CD4-positive, alpha-beta T cell treated with Interleukin-1 beta for 1 hour (primary cell): Measurements from ENCODE around the gene SMYD3.
"Not testable (repeated sequence)": the region's sequence is repeated elsewhere in the genome, so short reads cannot be mapped to it uniquely, and the experiment has no call there.

Experiments
- DNase-seq, 2 donors: peaks; one replicate each; pipeline ENCODE4 v3.0.0-alpha.2; 2020 to 2022

SMYD3 gene

GRCh38 chr1:246081856-246082668 is 425.0 kb downstream of the SMYD3 start:
- DNase-seq: no peak

- no peak for DNase-seq
Measured at GRCh38 chr1:246081138-246081702, 425.9 kb downstream of the SMYD3 start.

- DNase-seq: no peak
Measured at GRCh38 chr1:246080031-246080430, 427.0 kb downstream of the SMYD3 start.

- DNase-seq: no peak
Measured at GRCh38 chr1:246078888-246079252, 428.2 kb downstream of the SMYD3 start.

- no peak for DNase-seq
Measured at GRCh38 chr1:246078126-246078887, 428.8 kb downstream of the SMYD3 start.

- no peak for DNase-seq
Measured at GRCh38 chr1:246077476-246077875, 429.6 kb downstream of the SMYD3 start.

GRCh38 chr1:246074421-246074820 is 432.7 kb downstream of the SMYD3 start:
- no peak for DNase-seq

- DNase-seq: no peak
Measured at GRCh38 chr1:246072456-246072955, 434.6 kb downstream of the SMYD3 start.

- DNase-seq: not testable (repeated sequence)
Measured at GRCh38 chr1:246071981-246072380, 435.1 kb downstream of the SMYD3 start.

GRCh38 chr1:246071561-246071960 is 435.5 kb downstream of the SMYD3 start:
- DNase-seq: not testable (repeated sequence)

- no peak for DNase-seq
Measured at GRCh38 chr1:246069581-246069980, 437.5 kb downstream of the SMYD3 start.

- no peak for DNase-seq
Measured at GRCh38 chr1:246068619-246069509, 438.2 kb downstream of the SMYD3 start.

GRCh38 chr1:246068217-246068512 is 438.9 kb downstream of the SMYD3 start:
- no peak for DNase-seq

- no peak for DNase-seq
Measured at GRCh38 chr1:246067432-246068216, 439.5 kb downstream of the SMYD3 start.

- DNase-seq: no peak
Measured at GRCh38 chr1:246066573-246066972, 440.5 kb downstream of the SMYD3 start.

- DNase-seq: no peak
Measured at GRCh38 chr1:246065592-246065991, 441.5 kb downstream of the SMYD3 start.

- DNase-seq: no peak
Measured at GRCh38 chr1:246064891-246065290, 442.2 kb downstream of the SMYD3 start.

GRCh38 chr1:246063013-246063616 is 444.0 kb downstream of the SMYD3 start:
- DNase-seq: no peak

GRCh38 chr1:246058466-246058865 is 448.6 kb downstream of the SMYD3 start:
- DNase-seq: no peak

- no peak for DNase-seq
Measured at GRCh38 chr1:246052603-246053002, 454.5 kb downstream of the SMYD3 start.

GRCh38 chr1:246051909-246052518 is 455.1 kb downstream of the SMYD3 start:
- DNase-seq: no peak
